Frontal cortex (tissue), 4 donors: ENCODE measurements around the gene CHST11. TPM values are rescaled to one million over a fixed set of nuclear protein-coding genes. Genes with fewer than 3 reads are reported as not detected.

Source experiments
- DNase-seq, 2 donors: peaks; one replicate each; pipeline ENCODE4 v3.0.0; 2012; ENCODE audit warnings: low spot score in 2 of 2
- FAIRE-seq: peaks from 2 replicates; lab custom pipeline; 2012; peaks lifted over from hg19 to GRCh38; lab: Jason Lieb, UNC
- total RNA-seq: library from RNA; depleted of rRNA; stranded (reverse); fragments of >200 nt; gene quantifications from one replicate; pipeline ENCODE4 v1.2.3, GENCODE V29; 2014
- donor health status: control.
- donor health status: control.
- donor health status: control.

Gene CHST11
- total RNA-seq, 1 donor from 2014 or later = 22.0 TPM

- FAIRE-seq (no peak), DNase-seq (no peak)
Observed at GRCh38 chr12:104752881-104753280, 296.1 kb downstream of the CHST11 start.

DNA sequence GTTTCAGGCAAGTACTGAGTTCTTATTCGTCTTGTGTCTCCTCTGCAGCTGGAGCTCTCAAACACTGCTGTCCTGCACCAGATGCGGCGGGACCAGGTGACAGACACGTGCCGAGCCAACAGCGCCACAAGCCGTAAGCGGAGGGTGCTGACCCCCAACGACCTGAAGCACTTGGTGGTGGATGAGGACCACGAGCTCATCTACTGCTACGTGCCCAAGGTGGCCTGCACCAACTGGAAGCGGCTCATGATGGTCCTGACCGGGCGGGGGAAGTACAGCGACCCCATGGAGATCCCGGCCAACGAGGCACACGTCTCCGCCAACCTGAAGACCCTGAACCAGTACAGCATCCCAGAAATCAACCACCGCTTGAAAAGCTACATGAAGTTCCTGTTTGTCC is 300.2 kb downstream of the CHST11 start:
- DNase-seq (no peak), FAIRE-seq (no peak)

GRCh38 chr12:104758771-104759170 is 302.0 kb downstream of the CHST11 start:
- no peak for FAIRE-seq
- no peak for DNase-seq

GRCh38 chr12:104761091-104761490 is 304.3 kb downstream of the CHST11 start:
- DNase-seq (no peak), FAIRE-seq (no peak)

- FAIRE-seq (no peak), DNase-seq (no peak)
Observed at GRCh38 chr12:104761611-104762010, 304.9 kb downstream of the CHST11 start.

GRCh38 chr12:104763168-104763805 is 306.5 kb downstream of the CHST11 start:
- DNase-seq (no peak), FAIRE-seq (no peak)

GRCh38 chr12:104764225-104765091 is 307.7 kb downstream of the CHST11 start:
- DNase-seq = no peak
- no peak for FAIRE-seq

DNA sequence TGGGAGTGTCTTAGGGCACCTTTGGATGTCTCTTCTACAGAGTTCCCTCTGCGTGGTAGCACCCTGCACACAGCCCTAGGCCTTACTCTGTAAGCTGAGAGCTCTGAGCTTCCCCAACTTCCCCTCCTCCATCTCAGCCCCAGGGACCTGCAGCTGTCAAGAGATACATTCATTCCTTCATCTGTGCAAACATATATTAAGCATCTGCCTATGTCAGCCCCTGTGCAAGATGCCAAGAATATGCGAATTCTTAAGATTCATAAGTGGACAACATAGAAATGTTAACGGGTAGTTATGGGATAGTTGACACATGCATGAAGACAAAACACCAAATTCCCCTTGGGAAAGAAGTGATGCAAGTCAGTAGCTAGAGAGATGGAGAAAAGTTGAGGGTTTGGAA is 310.5 kb downstream of the CHST11 start:
- no peak for FAIRE-seq
- no peak for DNase-seq

DNA sequence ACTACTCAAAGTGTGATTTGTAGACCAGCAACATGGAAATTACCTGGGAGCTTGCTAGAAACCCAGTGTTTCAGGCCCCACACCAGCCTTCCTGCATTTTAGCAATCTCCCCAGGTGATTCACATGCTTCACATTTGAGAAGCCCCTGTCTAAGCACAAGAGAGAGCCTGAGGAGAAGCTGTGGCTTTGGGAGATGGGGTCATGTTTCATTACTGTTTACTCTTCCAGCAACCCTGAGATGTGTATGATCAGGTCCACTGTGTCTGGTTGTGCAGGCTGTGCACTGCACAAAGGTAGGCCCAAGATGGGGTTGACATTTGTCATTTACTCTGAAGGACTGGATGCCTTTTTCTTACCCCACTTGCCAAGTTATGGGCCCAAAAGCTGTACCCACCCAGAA is 311.3 kb downstream of the CHST11 start:
- no peak for DNase-seq
- no peak for FAIRE-seq

DNA sequence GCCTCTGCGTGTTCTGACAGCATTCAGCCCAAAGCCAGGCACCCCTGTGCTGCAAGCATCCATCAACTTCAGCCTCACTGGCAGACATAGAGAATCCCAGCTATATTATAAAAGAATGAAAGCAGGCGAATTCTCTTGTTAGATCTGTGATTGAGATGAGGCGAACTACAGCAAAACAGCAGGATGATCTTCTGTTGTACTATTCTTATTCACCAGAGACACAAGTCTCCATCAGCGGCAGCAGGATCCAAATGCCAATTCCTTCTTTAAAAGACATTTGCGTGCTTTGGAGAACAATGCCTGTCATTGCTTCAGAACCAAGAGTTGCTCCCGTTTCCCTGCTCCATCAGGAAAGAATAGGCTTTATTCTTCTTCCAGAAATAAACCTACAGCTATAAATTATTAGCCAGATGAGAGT is 312.4 kb downstream of the CHST11 start:
- DNase-seq (no peak), FAIRE-seq (no peak)

DNA sequence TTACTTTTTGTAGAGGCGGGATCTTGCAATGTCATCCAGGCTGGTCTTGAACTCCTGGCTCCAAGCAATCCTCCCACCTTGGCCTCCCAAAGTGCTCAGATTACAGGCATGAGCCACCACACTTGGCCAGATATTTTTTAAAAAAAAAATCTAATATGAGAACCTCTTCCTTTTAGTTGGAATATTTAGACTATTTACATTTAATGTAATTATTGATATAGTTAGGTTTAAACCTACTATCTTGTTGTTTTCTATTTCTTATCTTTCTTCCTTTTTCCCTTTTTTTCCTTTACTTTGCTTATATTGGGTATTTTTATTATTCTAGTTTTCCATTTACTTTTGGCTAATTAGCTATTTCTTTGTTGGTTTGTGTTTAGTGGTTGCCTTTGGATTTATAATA is 315.6 kb downstream of the CHST11 start:
- no peak for DNase-seq
- FAIRE-seq = no peak

DNA sequence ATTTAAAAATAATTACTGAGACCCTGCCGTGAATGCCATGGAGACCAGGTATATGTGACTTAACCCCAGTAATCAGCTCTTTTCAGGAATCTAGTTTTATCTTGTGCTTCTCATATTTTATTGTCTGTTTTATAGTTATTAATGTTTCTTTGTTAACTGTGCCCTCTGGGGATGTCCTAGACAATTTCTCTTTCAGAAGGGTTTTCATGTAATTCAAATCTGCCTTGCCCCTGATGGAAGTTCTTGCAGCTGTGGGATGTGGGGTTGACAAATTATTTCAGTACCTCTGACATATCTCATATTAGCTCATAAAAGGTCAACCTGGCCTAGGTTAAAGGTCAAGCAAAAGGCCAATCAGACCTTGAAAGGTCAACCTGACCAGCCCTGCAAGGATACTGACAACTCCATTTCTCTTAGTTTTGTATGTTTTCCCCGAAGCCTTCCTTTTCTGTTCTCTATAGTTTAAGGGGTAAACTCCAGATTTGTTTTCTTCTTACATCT is 319.0 kb downstream of the CHST11 start:
- FAIRE-seq (no peak), DNase-seq (no peak)

GRCh38 chr12:104779134-104779533 is 322.4 kb downstream of the CHST11 start:
- DNase-seq = no peak
- no peak for FAIRE-seq

GRCh38 chr12:104782296-104782695 is 325.5 kb downstream of the CHST11 start:
- FAIRE-seq (no peak), DNase-seq (no peak)

DNA sequence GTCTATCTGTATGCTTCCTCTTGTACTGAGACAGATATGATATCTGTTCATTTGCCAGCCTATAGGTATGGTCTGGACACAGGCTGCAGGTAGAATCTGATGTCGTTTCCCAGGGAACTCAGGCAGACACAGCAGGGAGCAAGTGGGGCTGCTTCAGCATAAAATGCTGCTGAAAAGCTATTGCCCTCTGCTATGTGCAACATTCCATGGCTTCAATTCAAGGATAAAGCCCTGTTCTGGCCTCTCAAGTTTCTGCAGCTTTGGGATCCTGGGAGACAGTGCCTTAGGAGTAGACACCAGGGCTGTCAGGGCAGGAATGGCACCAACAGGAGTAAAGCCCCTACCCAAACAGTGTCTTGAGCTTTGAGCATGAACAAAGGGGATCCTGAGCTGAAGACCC is 327.8 kb downstream of the CHST11 start:
- FAIRE-seq (no peak), DNase-seq (no peak)

GRCh38 chr12:104785886-104786285 is 329.1 kb downstream of the CHST11 start:
- DNase-seq (no peak), FAIRE-seq (no peak)

- FAIRE-seq = no peak
- no peak for DNase-seq
Observed at GRCh38 chr12:104786352-104786751, 329.6 kb downstream of the CHST11 start.

- no peak for DNase-seq
- FAIRE-seq = no peak
Observed at GRCh38 chr12:104788840-104789271, 332.1 kb downstream of the CHST11 start.

GRCh38 chr12:104790296-104791125 is 333.8 kb downstream of the CHST11 start:
- DNase-seq (no peak), FAIRE-seq (no peak)

- no peak for FAIRE-seq
- DNase-seq = no peak
Observed at GRCh38 chr12:104792570-104792969, 335.8 kb downstream of the CHST11 start.
